Stimulated activated CD8-positive, alpha-beta memory T cell treated with anti-CD3 and anti-CD28 coated beads, Interleukin-4, amount 100 ng/mL, for 4 hours (primary cell): ENCODE data around the gene ICOS.
"Not testable (repeated sequence)": the region's sequence is repeated elsewhere in the genome, so short reads cannot be mapped to it uniquely, and the experiment has no call there.

Source experiments
- DNase-seq, 2 donors: peaks; one replicate each; pipeline ENCODE4 v3.0.0-alpha.2; 2020; ENCODE audit warnings: low read depth in 2 of 2, low spot score in 1 of 2

Gene ICOS

GRCh38 chr2:203972066-203972465 is 35.5 kb downstream of the ICOS start:
- DNase-seq: no peak

DNA sequence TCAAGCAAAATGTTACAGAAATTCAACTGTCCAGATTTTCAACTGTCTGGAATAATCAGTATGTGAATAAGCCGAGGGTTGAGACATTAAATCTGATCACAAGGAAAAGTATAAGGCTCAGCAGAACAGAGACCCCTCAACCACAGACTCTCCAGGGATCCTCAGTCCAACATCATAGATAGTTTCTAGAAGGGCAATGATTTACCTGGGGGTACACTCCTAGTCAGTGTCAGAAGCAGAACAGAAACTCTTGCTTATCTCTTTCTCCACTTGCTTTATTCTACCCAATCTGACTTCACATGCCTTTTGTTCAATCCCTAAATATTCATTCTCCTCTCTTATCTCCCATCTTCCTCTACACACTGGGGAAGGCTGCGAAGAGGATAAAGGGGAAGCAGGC is 36.4 kb downstream of the ICOS start:
- DNase-seq: no peak

GRCh38 chr2:203973676-203974075 is 37.1 kb downstream of the ICOS start:
- no peak for DNase-seq

DNA sequence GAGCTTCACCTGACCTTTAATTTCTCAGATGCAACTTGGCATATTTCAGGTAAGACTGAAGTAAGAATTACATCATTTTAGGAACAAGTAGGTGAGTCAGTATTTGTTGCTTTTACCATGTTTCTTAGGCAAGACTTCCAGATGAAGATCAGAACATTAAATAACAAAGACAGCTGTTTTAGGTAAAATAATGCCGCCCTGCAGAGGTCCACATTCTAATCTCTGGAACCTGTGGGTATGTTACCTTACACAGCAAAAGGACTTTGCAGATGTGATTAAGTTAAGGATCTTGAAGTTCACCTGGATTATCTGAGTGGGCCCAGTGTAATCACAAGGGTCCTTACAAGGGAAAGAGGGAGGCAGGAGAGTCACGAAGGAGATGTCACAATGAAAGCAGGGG is 39.3 kb downstream of the ICOS start:
- no peak for DNase-seq

- DNase-seq: no peak
Measured at GRCh38 chr2:203982276-203982675, 45.7 kb downstream of the ICOS start.

GRCh38 chr2:203983064-203983715 is 46.6 kb downstream of the ICOS start:
- DNase-seq: no peak

DNA sequence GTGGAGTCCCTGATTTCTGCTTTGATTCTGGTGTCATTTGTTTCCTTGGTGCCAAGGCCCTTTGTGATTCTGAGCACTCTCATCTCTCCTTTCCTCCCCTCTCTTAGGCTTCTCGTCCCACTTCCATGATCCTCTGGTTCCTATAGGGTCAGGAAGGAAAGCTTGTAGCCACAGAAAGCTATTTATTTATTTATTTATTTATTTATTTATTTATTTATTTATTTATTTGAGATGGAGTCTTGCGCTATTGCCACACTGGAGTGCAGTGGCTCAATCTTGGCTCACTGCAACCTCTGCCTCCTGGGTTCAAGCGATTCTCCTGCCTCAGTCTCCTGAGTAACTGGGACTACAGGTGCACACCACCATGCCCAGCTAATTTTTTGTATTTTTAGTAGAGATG is 49.4 kb downstream of the ICOS start:
- DNase-seq: not testable (repeated sequence)

- DNase-seq: no peak
Measured at GRCh38 chr2:203987959-203988358, 51.4 kb downstream of the ICOS start.

DNA sequence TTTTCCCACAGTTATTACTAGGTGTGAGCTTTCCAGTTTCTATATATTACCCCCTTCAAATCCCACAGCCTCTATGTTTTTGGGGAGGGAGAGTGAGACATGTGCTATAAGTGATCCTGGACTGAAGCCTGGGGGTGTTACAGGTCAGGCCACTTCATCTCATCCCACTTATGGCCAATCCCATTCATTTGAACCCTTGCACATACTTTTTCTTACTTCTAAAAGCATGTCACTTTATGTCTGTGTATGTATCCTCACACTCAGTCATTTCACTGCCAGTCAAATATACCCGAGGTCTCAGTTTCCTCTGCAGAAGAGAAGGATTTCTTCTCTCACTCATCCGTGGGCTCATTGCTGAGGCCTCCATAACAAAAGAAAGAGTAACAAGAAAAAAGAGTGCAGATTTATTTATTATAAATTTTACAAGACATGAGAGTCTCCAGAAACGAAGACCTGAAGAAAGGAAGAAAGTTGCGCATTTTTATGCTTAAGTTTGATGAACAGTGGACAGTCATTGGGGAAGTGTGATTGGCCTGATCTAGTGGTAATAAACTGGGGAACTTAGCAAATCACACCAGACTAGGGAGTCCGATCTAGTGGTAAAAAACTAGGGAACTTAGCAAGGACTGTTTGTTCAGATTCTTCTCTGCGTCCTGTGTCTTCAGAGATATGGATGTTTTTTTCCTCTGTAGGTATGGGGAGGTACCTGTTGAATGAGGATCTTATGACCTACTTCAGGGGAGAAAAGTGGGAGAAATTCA is 52.1 kb downstream of the ICOS start:
- DNase-seq: no peak

- no peak for DNase-seq
Measured at GRCh38 chr2:203989521-203989920, 53.0 kb downstream of the ICOS start.

DNA sequence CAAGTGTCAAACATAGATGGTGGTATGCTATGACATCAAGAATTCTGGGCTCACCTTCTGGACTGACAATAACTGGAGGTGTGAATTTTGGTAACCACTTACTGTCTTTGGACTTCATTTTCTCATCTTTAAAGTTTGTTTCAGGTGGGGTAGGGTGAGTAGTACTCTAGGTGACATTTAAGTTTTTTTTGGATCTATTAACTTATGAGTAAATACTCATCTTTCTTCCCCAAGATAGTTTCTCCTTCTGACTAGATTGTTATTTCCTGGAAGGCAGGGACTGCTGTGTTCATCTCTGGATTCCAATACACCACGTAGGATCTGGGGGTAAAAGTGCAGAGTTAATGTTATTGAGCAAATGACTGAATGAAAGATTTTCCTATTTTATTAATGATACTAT is 55.9 kb downstream of the ICOS start:
- DNase-seq: no peak

DNA sequence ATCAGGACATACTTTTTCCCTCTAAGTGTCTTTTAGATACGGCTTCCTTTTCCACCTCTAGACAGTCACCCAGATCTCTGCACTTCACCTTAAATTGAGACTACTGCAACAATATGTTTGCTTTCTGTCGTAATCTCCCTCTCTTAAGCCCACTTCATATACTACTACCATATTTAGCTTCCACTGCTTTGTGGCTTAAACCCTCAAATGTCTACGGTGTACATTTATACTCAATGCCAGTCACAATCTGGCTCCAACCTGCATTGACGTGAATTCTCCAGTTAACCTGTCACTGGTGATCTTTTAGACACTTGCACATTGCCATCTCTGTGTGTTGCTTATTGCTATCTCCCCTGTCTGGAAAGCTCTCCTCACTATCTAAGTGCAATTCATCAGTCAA is 56.4 kb downstream of the ICOS start:
- no peak for DNase-seq

DNA sequence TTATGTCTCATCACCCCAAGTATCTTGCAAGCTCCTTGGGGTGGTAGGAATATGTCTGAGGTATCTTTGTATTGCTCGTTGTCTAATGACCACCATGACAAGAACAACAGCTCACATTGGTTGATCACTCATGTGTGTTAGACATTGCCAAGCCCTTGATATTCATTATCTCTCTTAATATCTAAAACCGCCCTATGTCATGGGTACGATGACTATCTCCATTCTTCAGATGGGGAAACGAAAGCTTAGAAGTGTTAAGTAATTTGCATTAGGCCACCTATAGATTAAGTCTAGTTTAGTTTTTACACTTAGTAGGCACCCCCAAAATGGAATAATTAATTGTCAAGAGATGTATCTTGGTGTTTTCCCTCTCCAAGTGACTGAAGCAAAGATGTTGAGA is 57.0 kb downstream of the ICOS start:
- no peak for DNase-seq

DNA sequence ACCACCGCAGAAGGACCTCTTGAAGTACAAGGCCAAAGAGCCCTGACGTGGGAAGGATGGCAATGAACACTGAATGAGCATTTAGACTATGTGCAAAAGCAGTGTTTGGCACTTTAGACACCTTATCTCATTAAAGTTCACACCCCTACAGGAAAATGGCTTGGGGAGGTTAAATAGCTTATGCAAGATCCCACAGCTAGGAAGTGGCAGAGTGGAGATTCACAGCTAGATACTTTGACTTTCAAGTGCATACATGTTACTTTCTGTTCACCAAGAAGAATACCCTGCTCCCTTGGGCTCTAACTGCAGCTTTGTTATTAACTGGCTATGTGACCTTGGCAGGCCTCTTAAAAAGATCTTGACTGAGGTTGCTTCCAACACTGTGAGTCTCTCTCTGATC is 58.2 kb downstream of the ICOS start:
- DNase-seq: no peak

DNA sequence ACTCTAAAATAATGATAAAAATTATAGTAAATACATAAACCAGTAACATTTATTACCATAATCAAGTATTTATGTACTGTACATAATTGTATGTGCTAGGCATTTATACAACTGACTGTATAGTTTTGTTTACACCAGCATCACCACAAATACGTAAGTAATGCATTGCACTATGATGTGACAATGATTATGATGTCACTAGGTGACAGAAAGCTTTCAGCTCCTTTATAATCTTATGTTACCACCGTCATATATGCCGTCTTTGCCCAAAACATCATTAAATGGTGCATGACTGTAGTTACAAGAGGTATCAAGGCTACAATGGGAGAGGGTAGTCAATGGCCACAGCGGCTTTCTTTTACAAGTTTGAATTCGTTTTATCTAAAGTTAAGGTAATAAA is 60.1 kb downstream of the ICOS start:
- no peak for DNase-seq

GRCh38 chr2:203997481-203997880 is 60.9 kb downstream of the ICOS start:
- DNase-seq: no peak

DNA sequence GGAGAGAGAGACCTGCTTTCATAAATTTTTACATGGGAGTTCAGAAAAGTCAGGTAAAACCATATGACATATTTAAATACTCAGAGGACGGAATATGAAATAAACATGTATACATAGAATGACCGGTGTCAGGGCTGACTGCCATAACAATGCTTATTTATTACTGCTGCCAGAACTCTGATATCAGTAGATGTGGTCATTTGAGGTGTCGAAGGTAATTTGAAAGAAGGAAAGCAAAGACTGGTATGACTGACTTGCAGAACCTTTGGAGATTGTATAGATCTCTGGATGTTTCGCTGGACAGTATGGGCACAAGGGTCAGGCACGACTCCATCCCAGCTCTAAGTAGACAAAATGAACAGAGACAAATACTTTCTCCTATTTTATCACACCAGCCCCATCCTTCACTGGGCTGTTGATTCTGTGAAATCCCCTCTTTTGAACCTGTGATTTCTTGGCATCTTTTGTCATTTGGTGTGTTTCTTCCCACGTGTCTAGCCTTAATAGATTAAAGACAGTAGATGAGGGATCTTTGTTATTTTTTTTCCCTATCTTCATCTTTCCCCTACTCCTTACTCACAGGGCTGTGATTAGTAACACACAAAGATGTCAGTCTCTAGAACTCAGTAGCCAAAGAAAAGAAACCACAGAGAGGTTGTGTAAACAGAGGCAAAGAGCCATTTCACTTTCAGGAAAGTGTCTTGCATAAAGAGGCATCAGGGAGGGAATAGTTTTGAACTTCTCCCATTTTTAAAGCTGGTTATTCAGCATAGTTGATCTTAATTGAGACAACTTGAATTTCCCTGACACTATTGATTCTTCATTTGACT is 61.6 kb downstream of the ICOS start:
- DNase-seq: no peak

DNA sequence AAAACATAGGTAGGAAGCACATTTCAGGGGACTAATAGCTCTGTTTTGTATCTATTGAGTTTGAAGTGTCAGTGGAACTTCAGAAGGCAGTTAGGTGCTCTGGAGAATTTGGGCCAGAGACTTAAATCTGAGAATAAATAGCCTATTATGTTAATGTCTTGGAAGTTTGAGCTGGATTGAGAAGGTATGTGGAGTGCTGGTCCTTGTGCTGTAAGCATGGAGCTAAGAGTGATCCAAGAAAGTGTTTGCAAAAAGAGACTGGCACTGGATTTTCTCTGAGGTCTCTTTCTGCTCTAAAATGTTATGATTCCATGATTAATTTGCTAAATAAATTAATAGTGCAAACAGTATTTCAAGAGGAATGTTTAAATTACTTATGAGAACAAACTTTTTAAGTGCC is 63.3 kb downstream of the ICOS start:
- no peak for DNase-seq

GRCh38 chr2:204000446-204000845 is 63.9 kb downstream of the ICOS start:
- no peak for DNase-seq

DNA sequence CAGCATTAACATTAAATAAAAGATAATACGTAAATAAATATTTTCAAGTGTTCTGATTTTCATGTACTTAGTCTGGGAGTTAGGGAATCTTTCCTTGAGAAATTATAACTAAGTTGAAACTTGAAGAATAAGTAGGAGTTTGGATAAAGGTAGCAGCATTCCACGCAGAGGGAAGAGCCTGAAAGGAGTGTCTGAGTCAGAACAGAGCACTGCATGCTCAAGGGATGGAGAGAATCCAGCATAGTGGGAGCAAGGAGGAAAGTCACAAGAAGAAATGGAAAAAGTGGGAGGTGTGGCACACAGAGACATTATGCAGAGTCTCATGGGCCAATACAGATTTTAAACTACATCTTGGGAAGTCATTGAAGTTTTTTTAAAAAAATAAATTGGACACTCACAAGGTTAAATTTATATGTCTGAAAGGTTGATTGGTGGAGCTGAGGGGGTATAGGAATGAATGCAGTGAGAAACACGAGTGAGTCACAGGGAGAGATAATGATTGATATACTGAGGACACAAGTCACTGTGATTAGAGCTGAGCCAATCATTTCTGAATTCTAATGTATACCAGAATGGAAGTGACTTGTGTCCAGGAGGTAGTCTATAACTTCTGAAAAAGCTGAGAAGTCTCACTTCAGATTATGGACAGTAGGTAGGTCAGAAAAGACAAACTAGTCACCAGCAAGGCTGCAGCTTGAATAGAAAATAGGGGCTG is 66.9 kb downstream of the ICOS start:
- no peak for DNase-seq

DNA sequence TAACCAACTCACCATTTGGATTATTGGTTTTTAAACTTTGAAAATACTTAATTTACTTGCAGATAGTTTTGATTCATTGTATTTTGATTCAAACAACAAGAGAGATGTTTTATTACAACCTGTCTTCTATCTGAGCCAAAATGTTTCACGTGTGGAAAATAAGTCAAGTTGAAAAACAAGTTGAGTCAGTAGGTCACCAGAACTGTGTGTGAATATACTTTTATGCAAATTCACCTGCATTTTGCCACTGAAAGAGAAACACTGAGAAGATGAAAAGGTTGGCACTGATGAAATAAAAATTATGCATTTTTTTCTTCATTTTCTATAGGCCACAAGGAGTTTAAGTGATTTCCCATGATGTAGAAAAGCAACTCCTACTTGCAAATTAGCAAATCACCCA is 68.3 kb downstream of the ICOS start:
- no peak for DNase-seq
